ENCODE results near the gene SLC38A9. TPM values are rescaled to one million over a fixed set of nuclear protein-coding genes. Genes with fewer than 3 reads are reported as not detected.
A peak's percentile ranks its signal among the peaks of the same experiment; 100 is the strongest.

The SLC38A9 gene
- total and polyA plus RNA-seq, 9 of the 15 experiments (the other 6 are each of a cell fraction or from before 2014, with no cell fraction given): 14.0 to 34.5 (median 20.7) TPM

- TF ChIP-seq, protein P1, sequence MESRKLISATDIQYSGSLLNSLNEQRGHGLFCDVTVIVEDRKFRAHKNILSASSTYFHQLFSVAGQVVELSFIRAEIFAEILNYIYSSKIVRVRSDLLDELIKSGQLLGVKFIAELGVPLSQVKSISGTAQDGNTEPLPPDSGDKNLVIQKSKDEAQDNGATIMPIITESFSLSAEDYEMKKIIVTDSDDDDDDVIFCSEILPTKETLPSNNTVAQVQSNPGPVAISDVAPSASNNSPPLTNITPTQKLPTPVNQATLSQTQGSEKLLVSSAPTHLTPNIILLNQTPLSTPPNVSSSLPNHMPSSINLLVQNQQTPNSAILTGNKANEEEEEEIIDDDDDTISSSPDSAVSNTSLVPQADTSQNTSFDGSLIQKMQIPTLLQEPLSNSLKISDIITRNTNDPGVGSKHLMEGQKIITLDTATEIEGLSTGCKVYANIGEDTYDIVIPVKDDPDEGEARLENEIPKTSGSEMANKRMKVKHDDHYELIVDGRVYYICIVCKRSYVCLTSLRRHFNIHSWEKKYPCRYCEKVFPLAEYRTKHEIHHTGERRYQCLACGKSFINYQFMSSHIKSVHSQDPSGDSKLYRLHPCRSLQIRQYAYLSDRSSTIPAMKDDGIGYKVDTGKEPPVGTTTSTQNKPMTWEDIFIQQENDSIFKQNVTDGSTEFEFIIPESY (CRISPR knock-in tag; IDR thresholded peaks at IDR 0.05): no peak
- TF ChIP-seq SRSF1 (IDR thresholded peaks at IDR 0.05; ENCODE audit: low read depth, low read length): no peak
Observed at GRCh38 chr5:55692509-55692908, 19.6 kb downstream of the SLC38A9 start (continued).

DNA sequence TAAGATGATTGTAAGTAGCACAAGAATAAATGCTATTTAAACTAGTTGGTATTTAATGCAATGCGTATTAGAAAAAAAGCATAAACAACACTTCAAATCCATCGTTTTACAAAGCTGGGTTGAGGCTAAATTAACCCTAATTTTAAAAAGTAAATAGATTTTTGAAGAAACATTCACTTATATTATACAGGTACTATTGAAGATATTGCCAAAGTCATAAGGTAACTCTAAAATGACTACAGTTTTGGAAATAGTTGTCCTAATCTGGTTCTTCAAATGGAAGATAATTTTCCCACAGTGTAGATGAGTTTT lies 20.1 kb downstream of the SLC38A9 start:
- H3K27ac ChIP-seq (ENCODE audit: extremely low read depth, low read depth, low read length): no peak overlapping the region
- H3K27me3 ChIP-seq (ENCODE audit: control insufficient read depth in 2 of 2, insufficient read depth in 2 of 2, low read length in 2 of 2): no peaks in the 10 kb centered on the region
- H3K36me3 ChIP-seq (ENCODE audit: control insufficient read depth, insufficient read depth, low read length): peaks cover 4% of the 10 kb centered on the region; the same call in 1 of the 3 replicates
- WGBS (ENCODE audit: insufficient coverage, low coverage, missing lambda C conversion rate): 85% methylated on average over 2 of the region's 2 CpGs
- no peaks in the 10 kb centered on the region for H3K9me1 ChIP-seq (ENCODE audit: control insufficient read depth, insufficient read depth, low read length)
- H3K79me2 ChIP-seq (ENCODE audit: control insufficient read depth, insufficient read depth, low read length): no peaks in the 10 kb centered on the region
- no TSS peak for BruUV-seq (replicated peaks)
- H3K4me2 ChIP-seq (ENCODE audit: insufficient read depth, low read length): no peak overlapping the region
- H3K9ac ChIP-seq (ENCODE audit: insufficient read depth in 1 of 2, low read depth in 2 of 2, low read length in 2 of 2): no peak overlapping the region
- ATAC-seq (no peak), DNase-seq (ENCODE audit: extremely low read depth in 1 of 4, low spot score in 3 of 4) (no peak), FAIRE-seq (peak; percentile 32)
- CTCF ChIA-PET (ENCODE audit: low intra/inter-chr PET ratio): interaction anchor here (0.6 to 1.9 kb wide), 10 partner anchors 10 to 1168 kb away, joined by 3 to 11 read pairs (median 4); partner anchors contain the start of genes CDC20B and MCIDAS
- 0 out of 2 replicates have a peak, but pooled peaks cover 4% of the 10 kb centered on the region for H4K20me1 ChIP-seq (replicated peaks; ENCODE audit: control insufficient read depth, insufficient read depth, low read length)
- intact Hi-C loops (cut with micrococcal nuclease) (loop anchor here (2.0 to 5.0 kb wide), 4 partner anchors 285 to 519 kb away; partner anchors contain the start of gene CDC20B), in situ Hi-C loops (cut with MboI) (loop anchor here (10.0 kb wide), 1 partner anchor 517 kb away; the partner anchor contains the start of gene CDC20B)
- H3K9me3 ChIP-seq (replicated peaks; ENCODE audit: control insufficient read depth, insufficient read depth, low read depth, low read length): no peaks in the 10 kb centered on the region
- no peak overlapping the region for H3K4me3 ChIP-seq
- TF ChIP-seq, protein P2, sequence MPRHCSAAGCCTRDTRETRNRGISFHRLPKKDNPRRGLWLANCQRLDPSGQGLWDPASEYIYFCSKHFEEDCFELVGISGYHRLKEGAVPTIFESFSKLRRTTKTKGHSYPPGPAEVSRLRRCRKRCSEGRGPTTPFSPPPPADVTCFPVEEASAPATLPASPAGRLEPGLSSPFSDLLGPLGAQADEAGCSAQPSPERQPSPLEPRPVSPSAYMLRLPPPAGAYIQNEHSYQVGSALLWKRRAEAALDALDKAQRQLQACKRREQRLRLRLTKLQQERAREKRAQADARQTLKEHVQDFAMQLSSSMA (CRISPR knock-in tag; IDR thresholded peaks at IDR 0.05): no peak
- TF ChIP-seq CHD1 (IDR thresholded peaks at IDR 0.05; ENCODE audit: low read length) (no peak), EP400 (IDR thresholded peaks at IDR 0.05) (no peak), ZBTB43 (CRISPR knock-in tag; IDR thresholded peaks at IDR 0.05) (no peak), TAF7 (tag; IDR thresholded peaks at IDR 0.05) (no peak), RBM39 (optimal IDR thresholded peaks at IDR 0.05; ENCODE audit: low read depth, low read length) (no peak), MAFF (IDR thresholded peaks at IDR 0.05; ENCODE audit: low read length) (no peak)
- H2AFZ ChIP-seq (ENCODE audit: low read depth, low read length): no peak overlapping the region
- H3K4me1 ChIP-seq (replicated peaks in 1 of 2; ENCODE audit: control insufficient read depth in 2 of 2, insufficient read depth in 2 of 2, low read length in 2 of 2): no peaks in the 10 kb centered on the region
- POLR2A ChIA-PET: interaction anchor here (0.7 to 1.2 kb wide), 4 partner anchors 8 to 519 kb away, joined by 3 read pairs; partner anchors contain the start of gene CDC20B
